AG09309 (cell line): ENCODE data around the gene TSPAN14.
A peak's percentile ranks its signal among the peaks of the same experiment; 100 is the strongest.

Source experiments
- DNase-seq: peaks from one replicate; pipeline ENCODE4 v3.0.0-alpha.2; 2010; ENCODE audit warnings: low read depth
- H3K4me3 ChIP-seq: 2 replicates; pipeline ENCODE4 v1.5.1; 2011; ENCODE audit warnings: mild to moderate bottlenecking, low read depth, low read length, moderate library complexity; ENCODE audit not compliant: control insufficient read depth
- CTCF ChIP-seq: IDR thresholded peaks from 2 replicates; pipeline ENCODE4 v1.5.1; 2011; ENCODE audit warnings: mild to moderate bottlenecking, low read depth, low read length, inconsistent platforms; ENCODE audit not compliant: insufficient read depth, control insufficient read depth; ENCODE audit errors: missing control alignments

The TSPAN14 gene

GRCh38 chr10:80454513-80455460 lies 677 bp downstream of the TSPAN14 start:
- no peak for TF ChIP-seq CTCF
- no peak for DNase-seq
- peak overlapping the region; percentile 85 for H3K4me3 ChIP-seq

- peak overlapping the region; percentile 85 for H3K4me3 ChIP-seq
- no peak for TF ChIP-seq CTCF
- DNase-seq = no peak
Observed at GRCh38 chr10:80455461-80456349, 1.6 kb downstream of the TSPAN14 start.

- DNase-seq = no peak
- no peak for TF ChIP-seq CTCF
- no peak overlapping the region for H3K4me3 ChIP-seq
Observed at GRCh38 chr10:80457554-80458262, 3.6 kb downstream of the TSPAN14 start.

GRCh38 chr10:80458263-80458625 lies 4.1 kb downstream of the TSPAN14 start:
- DNase-seq = no peak
- no peak for TF ChIP-seq CTCF
- no peak overlapping the region for H3K4me3 ChIP-seq

DNA sequence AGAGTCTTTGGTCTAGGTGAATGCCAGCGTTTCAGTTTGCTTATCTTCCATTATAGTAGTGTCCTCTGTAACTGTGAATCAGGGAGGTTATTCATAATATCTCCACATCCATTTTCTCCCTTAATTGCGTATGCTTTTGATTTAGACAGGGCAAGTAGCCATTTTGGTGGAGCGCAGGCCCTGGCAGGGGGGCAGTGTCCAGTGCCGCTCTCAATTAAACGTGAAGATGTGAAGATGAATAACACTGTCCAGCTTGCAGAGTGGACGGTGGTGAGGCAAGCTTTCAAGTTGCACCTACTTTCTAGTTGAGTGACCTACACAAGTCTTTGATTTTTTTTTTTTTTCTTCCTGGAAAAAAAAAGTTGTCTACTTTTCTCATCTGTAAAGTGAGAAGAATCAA lies 4.5 kb downstream of the TSPAN14 start:
- no peak for TF ChIP-seq CTCF
- DNase-seq = no peak
- H3K4me3 ChIP-seq = no peak overlapping the region
